Gastrocnemius medialis (tissue), 4 donors: ENCODE measurements around the gene LDLRAD4. TPM values are rescaled to one million over a fixed set of nuclear protein-coding genes. Genes with fewer than 3 reads are reported as not detected.

Experiments
- ATAC-seq, 2 donors: fragments of 150-250 bp; one replicate each; pipeline ENCODE4 v1.9.1; 2016
- DNase-seq, 2 donors: peaks; one replicate each; pipeline ENCODE4 v3.0.0-alpha.2; 2019
- H3K27ac ChIP-seq, 4 donors: fragments of 200-600 bp; sonication (generic); 1 replicate in 1 of 4; 2 replicates in 3 of 4; pipeline ENCODE4 v1.5.1; 2016 to 2018; ENCODE audit warnings: mild to moderate bottlenecking in 2 of 4, moderate library complexity in 1 of 4
- H3K27me3 ChIP-seq, 3 donors: fragments of 200-600 bp; sonication (generic) in 2 of 3; 1 replicate in 1 of 3; 2 replicates in 2 of 3; pipeline versions ENCODE4 v1.5.1 to v1.6.0; 2016 to 2019; ENCODE audit warnings: mild to moderate bottlenecking in 1 of 3, moderate library complexity in 1 of 3
- H3K36me3 ChIP-seq, 2 donors: fragments of 200-600 bp; sonication (generic) in 1 of 2; one replicate each; pipeline ENCODE4 v1.5.1; 2017 to 2018
- H3K4me1 ChIP-seq, 2 donors: fragments of 200-600 bp; sonication (generic) in 1 of 2; one replicate each; pipeline ENCODE4 v1.5.1; 2016 to 2017; ENCODE audit warnings: mild to moderate bottlenecking in 2 of 2
- H3K4me3 ChIP-seq, 4 donors: fragments of 200-600 bp; sonication (generic) in 3 of 4; 1 replicate in 1 of 4; 2 replicates in 3 of 4; pipeline ENCODE4 v1.5.1; 2016 to 2019; ENCODE audit warnings: mild to moderate bottlenecking in 2 of 4
- H3K9me3 ChIP-seq, 3 donors: fragments of 200-600 bp; sonication (generic) in 2 of 3; 1 replicate in 1 of 3; 2 replicates in 2 of 3; pipeline ENCODE4 v1.5.1; 2016 to 2019
- POLR2A ChIP-seq, 2 donors: fragments of 450-650 bp; IDR thresholded peaks; one replicate each; pipeline ENCODE4 v1.6.1; 2017; ENCODE audit warnings: antibody characterized with exemption in 2 of 2, mild to moderate bottlenecking in 2 of 2, moderate library complexity in 2 of 2
- in situ Hi-C, 4 donors: fragments of 200-750 bp; cut with MboI; loops; one replicate each; pipeline versions ENCODE4 v1.15.0 to v1.8.0; 2017; ENCODE audit warnings: low sequenced_read_pairs in 4 of 4
- intact Hi-C: fragments of 100-400 bp; cut with DNase I; formaldehyde crosslinking; loops from one replicate; pipeline ENCODE4 v1.15.1; 2023; ENCODE audit warnings: low total_unique reads
- total RNA-seq, 4 donors: library from RNA; depleted of rRNA; stranded (reverse); fragments of >200 nt; gene quantifications; one replicate each; pipeline versions ENCODE4 v1.1.0 to v1.2.3, GENCODE V29; 2016
- TF ChIP-seq, protein P1 (sequence below), 5 experiments: fragments of 450-650 bp in 3 of 5; fragments of 200-600 bp in 2 of 5; sonication (generic) in 2 of 5; IDR thresholded peaks in 4 of 5; conservative IDR thresholded peaks in 1 of 5; 1 replicate in 4 of 5; 2 replicates in 1 of 5; pipeline ENCODE4 v1.5.1; 2016 to 2019; ENCODE audit warnings: antibody characterized with exemption in 5 of 5, mild to moderate bottlenecking in 3 of 5, moderate library complexity in 3 of 5

The LDLRAD4 gene
- total RNA-seq, 4 donors from 2014 or later: 3.9 to 11.1 (median 6.5) TPM

GRCh38 chr18:13450289-13451212 lies 232.0 kb downstream of the LDLRAD4 start:
- peak in 1 of 2 donors; percentile 10 for ATAC-seq
- no peak for DNase-seq
- intact Hi-C loops: no loop called here
- no peaks in the 10 kb centered on the region for H3K27me3 ChIP-seq
- peak overlapping the region in 1 of 4 donors; percentile 33 for H3K27ac ChIP-seq
- TF ChIP-seq, protein P1, sequence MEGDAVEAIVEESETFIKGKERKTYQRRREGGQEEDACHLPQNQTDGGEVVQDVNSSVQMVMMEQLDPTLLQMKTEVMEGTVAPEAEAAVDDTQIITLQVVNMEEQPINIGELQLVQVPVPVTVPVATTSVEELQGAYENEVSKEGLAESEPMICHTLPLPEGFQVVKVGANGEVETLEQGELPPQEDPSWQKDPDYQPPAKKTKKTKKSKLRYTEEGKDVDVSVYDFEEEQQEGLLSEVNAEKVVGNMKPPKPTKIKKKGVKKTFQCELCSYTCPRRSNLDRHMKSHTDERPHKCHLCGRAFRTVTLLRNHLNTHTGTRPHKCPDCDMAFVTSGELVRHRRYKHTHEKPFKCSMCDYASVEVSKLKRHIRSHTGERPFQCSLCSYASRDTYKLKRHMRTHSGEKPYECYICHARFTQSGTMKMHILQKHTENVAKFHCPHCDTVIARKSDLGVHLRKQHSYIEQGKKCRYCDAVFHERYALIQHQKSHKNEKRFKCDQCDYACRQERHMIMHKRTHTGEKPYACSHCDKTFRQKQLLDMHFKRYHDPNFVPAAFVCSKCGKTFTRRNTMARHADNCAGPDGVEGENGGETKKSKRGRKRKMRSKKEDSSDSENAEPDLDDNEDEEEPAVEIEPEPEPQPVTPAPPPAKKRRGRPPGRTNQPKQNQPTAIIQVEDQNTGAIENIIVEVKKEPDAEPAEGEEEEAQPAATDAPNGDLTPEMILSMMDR (IDR thresholded peaks at IDR 0.05 in 4 of 5, conservative IDR thresholded peaks at IDR 0.05 in 1 of 5): no peak
- no peak for TF ChIP-seq POLR2A (IDR thresholded peaks at IDR 0.05)
- no peaks in the 10 kb centered on the region for H3K36me3 ChIP-seq
- in situ Hi-C loops: loop anchor here in 1 of 4 donors (25.0 kb wide), 1 partner anchor 88 kb away; no protein-coding TSS in a partner anchor
- peaks cover 26 to 48% of the 10 kb centered on the region in 2 donors for H3K4me1 ChIP-seq
- no peaks in the 10 kb centered on the region for H3K9me3 ChIP-seq
- H3K4me3 ChIP-seq: no peak overlapping the region

- TF ChIP-seq, protein P1 (IDR thresholded peaks at IDR 0.05 in 4 of 5, conservative IDR thresholded peaks at IDR 0.05 in 1 of 5): no peak
- TF ChIP-seq POLR2A (IDR thresholded peaks at IDR 0.05): no peak
- Histone ChIP-seq H3K36me3 (no peaks in the 10 kb centered on the region), H3K9me3 (no peaks in the 10 kb centered on the region), H3K27ac (peak overlapping the region in 2 of 4 donors; percentile 32 to 33), H3K4me3 (no peak overlapping the region), H3K27me3 (no peaks in the 10 kb centered on the region), H3K4me1 (peaks cover 32 to 55% of the 10 kb centered on the region in 2 donors)
- in situ Hi-C loops: loop anchor here in 1 of 4 donors (25.0 kb wide), 1 partner anchor 89 kb away; no protein-coding TSS in a partner anchor
- DNase-seq (no peak), ATAC-seq (no peak)
- intact Hi-C loops: no loop called here
These were observed 232.6 kb downstream of the LDLRAD4 start for GRCh38 chr18:13451213-13451540.

DNA sequence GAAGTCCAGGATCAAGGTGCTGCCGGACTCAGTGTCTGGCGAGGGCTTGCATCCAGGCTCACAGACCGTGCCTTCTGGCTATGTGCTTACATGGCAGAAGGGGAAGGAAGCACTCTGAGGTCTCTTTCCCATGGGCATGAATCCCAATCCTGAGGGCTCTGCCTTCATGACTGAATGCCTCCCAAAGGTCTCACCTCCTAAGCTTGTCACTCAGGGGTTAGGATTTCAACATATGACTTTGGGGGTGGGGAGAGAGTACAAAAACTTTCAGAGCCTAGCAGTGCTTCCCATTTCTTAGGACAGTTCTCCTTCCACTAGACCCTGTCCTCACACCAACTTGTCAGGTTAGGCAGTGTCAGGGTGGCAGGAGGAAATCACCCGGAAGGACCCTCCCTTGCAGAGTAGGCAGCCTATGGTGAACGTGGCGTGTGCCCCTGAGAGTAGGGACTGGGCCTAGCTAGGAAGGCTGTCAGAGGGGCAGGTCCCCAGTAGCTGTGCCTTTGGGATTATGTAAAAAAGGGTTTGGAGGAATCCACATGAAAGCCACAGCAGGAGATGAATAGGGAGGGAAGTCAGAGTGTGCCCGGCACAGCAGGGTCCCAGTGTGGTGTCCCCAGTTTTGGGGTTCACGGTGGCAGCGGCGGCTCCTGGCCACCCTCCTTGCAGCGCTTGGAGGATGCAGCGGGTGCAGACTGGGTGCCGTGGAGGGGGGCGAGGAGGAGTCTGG lies 233.3 kb downstream of the LDLRAD4 start:
- DNase-seq (no peak), ATAC-seq (peak in 1 of 2 donors; percentile 14)
- Histone ChIP-seq H3K4me3 (no peak overlapping the region), H3K27me3 (no peaks in the 10 kb centered on the region), H3K36me3 (no peaks in the 10 kb centered on the region), H3K9me3 (no peaks in the 10 kb centered on the region), H3K27ac (peak overlapping the region in 2 of 4 donors; percentile 32 to 33), H3K4me1 (peaks cover 33 to 56% of the 10 kb centered on the region in 2 donors)
- in situ Hi-C loops: loop anchor here in 1 of 4 donors (25.0 kb wide), 1 partner anchor 90 kb away; no protein-coding TSS in a partner anchor
- TF ChIP-seq, protein P1 (IDR thresholded peaks at IDR 0.05 in 4 of 5, conservative IDR thresholded peaks at IDR 0.05 in 1 of 5): no peak
- no peak for TF ChIP-seq POLR2A (IDR thresholded peaks at IDR 0.05)
- intact Hi-C loops: no loop called here

- H3K4me3 ChIP-seq: no peak overlapping the region
- H3K27ac ChIP-seq: peak overlapping the region in 1 of 4 donors; percentile 33
- H3K36me3 ChIP-seq: no peaks in the 10 kb centered on the region
- no peaks in the 10 kb centered on the region for H3K9me3 ChIP-seq
- in situ Hi-C loops (loop anchor here in 1 of 4 donors (25.0 kb wide), 1 partner anchor 90 kb away; no protein-coding TSS in a partner anchor), intact Hi-C loops (no loop called here)
- peaks cover 30 to 51% of the 10 kb centered on the region in 2 donors for H3K4me1 ChIP-seq
- DNase-seq (no peak), ATAC-seq (no peak)
- TF ChIP-seq, protein P1 (IDR thresholded peaks at IDR 0.05 in 4 of 5, conservative IDR thresholded peaks at IDR 0.05 in 1 of 5): no peak
- TF ChIP-seq POLR2A (IDR thresholded peaks at IDR 0.05): no peak
- H3K27me3 ChIP-seq: no peaks in the 10 kb centered on the region
These were observed 233.8 kb downstream of the LDLRAD4 start for GRCh38 chr18:13452388-13452811.
